Activated CD8-positive, alpha-beta memory T cell treated with anti-CD3 and anti-CD28 coated beads, Interleukin-2, amount 50 U/mL, for 48 hours (primary cell): ENCODE measurements around the gene GNG5.
"Not testable (repeated sequence)": the region's sequence is repeated elsewhere in the genome, so short reads cannot be mapped to it uniquely, and the experiment has no call there.

Experiments
- DNase-seq: peaks from one replicate; pipeline ENCODE4 v3.0.0-alpha.2; 2020

Gene GNG5

GRCh38 chr1:84481317-84481716 lies 25.1 kb downstream of the GNG5 start:
- DNase-seq = no peak

DNA sequence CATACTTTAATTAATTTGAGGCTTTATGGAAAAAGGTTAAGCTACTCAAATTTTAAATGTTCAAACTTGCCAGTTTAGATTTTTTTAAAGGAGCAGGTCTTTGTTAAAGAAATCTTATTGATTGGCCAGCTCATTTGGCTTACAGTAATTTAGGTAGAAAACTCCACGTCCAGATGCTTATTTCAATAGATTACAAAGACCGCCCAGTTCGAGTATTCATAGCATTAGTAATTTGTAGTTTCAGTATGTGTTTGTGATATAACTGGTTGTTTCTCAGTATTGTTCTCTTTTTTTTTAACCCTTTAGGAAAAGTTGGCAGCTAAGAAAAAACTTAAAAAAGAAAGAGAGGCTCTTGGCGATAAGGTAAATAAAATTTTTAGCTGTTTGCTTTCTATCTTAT lies 25.7 kb downstream of the GNG5 start:
- no peak for DNase-seq

- no peak for DNase-seq
Observed at GRCh38 chr1:84479998-84480397, 26.4 kb downstream of the GNG5 start.

- peak; percentile 88 for DNase-seq
Observed at GRCh38 chr1:84478876-84479868, 27.2 kb downstream of the GNG5 start, which contains the start of gene RPF1. Gene RPF1 (plus strand): TSS chr1:84479266. CDS start chr1:84479282, 16 bp downstream.

DNA sequence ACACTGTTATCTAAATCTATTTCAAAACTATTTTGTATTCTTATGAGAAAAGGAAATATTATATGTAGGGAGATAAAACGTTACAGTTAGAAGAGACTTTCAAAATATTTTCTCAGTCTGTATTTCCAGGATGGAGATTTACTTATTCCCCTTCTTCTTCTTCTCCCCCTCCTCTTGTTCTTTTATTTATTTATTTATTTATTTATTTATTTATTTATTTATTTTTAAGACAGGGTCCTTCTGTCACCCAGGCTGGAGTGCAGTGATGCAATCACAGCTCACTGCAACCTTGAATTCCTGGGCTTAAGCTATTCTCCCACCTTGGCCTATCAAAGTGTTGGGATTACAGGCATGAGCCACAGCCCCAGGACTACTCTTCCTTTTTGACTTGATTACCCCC lies 30.2 kb downstream of the GNG5 start:
- DNase-seq = no peak

- no peak for DNase-seq
Observed at GRCh38 chr1:84467298-84467697, 39.1 kb downstream of the GNG5 start.

DNA sequence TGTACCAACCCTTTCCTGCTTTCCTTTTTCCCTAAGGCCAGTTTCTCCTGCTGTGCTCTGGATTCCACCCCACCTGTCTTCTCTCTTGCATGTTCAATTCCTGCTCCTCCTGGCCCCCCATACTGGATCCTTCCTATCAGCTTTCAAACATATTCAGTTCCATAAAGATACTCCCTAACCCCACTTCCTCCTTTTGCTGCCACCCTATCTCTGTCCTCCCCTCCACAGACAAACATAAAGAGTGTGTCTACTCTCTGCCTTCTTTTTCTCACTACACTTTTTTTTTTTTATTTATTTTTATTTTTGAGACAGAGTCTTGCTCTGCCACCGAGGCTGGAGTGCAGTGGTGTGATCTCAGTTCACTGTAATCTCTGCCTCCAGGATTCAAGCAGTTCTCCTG lies 44.3 kb downstream of the GNG5 start:
- DNase-seq = no peak

DNA sequence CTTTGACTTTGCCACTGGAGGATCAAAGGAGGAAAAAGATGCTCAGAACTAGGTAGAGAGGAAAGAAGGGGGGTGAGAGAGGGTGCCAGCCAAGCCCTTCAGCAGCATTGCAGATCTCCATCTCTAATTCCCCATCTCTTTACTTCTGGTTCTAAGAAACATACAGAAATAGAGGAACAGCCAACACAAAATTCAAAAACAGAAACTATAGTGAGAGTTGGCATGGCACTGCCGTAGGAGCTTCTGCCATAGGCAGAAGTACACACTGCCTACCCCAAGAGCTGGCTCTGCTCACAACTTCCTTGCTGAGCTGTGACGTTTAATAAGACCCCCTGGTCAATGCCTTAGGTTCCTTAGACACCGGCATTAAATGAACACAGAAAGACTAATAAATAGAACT lies 53.9 kb downstream of the GNG5 start:
- no peak for DNase-seq

DNA sequence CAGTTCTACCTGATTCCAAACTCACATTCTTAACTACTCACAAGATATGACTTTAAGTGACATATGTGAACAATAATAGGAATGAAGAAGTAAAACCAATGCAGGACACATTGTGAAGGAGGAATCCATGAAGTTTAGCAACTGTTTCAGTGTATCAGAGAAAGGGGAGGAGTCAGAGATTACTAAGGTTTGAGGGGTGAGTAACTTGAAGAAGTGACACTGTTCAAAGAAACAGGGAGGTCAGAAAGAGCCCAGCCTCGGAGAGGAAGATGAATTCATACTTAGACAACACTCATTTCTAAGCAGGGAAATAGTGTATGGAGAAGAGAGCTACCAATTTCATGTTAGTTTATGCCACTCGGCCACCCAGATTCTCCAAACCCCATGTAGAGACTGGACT lies 55.5 kb downstream of the GNG5 start:
- no peak for DNase-seq

DNA sequence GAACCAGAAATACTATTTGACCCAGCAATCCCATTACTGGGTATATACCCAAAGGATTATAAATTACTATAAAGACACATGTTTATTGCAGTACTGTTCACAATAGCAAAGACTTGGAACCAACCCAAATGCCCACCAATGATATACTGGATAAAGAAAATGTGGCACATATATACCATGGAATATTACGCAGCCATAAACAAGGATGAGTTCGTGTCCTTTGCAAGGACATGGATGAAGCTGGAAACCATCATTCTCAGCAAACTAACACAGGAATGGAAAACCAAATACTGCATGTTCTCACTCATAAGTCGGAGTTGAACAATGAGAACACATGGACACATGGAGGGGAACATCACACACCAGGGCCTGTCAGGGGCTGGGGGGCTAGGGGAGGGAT lies 57.7 kb downstream of the GNG5 start:
- not testable (repeated sequence) for DNase-seq
